Activated T-helper 1 cell treated with anti-CD3 and anti-CD28 coated beads, Interleukin-12 subunit alpha, Interleukin-12 subunit beta, Interleukin-2, Interleukin-4 antibody, amounts not matched to agents 30 ng/mL and 10 ng/mL and 1 ng/mL, durations not matched to agents 14 hours and 24 hours and 36 hours (primary cell): Measurements from ENCODE around the gene TPBGL. TPM values are rescaled to one million over a fixed set of nuclear protein-coding genes. Genes with fewer than 3 reads are reported as not detected.

Source experiments
- DNase-seq: peaks from one replicate; pipeline ENCODE4 v3.0.0; 2021; ENCODE audit warnings: low spot score
- H3K27ac Mint-ChIP-seq: one replicate; pipeline ENCODE4 v1.8.0; 2021; ENCODE audit warnings: mild to moderate bottlenecking, mixed read lengths
- H3K27me3 Mint-ChIP-seq: one replicate; pipeline ENCODE4 v1.8.0; 2022; ENCODE audit warnings: mild to moderate bottlenecking, moderate library complexity, mixed read lengths; ENCODE audit not compliant: insufficient read depth
- H3K36me3 Mint-ChIP-seq: one replicate; pipeline ENCODE4 v1.8.0; 2021; ENCODE audit warnings: low read depth, mixed read lengths
- H3K4me1 Mint-ChIP-seq: one replicate; pipeline ENCODE4 v1.8.0; 2021; ENCODE audit warnings: low read depth, mixed read lengths
- H3K4me3 Mint-ChIP-seq: one replicate; pipeline ENCODE4 v1.8.0; 2021; ENCODE audit warnings: mild to moderate bottlenecking, moderate library complexity, mixed read lengths
- H3K9me3 Mint-ChIP-seq: one replicate; pipeline ENCODE4 v1.8.0; 2021; ENCODE audit warnings: mixed read lengths
- intact Hi-C: fragments of 100-400 bp; cut with micrococcal nuclease; formaldehyde crosslinking; loops from one replicate; pipeline ENCODE4 v1.15.1; 2024
- total RNA-seq: library from RNA; stranded (reverse); gene quantifications from 2 replicates; pipeline ENCODE4 v1.2.3, GENCODE V29; 2022

Gene TPBGL
- total RNA-seq, 1 donor from 2014 or later = 0.34 TPM

GRCh38 chr11:75242722-75243600, 2.4 kb downstream of the TPBGL start:
- peaks cover 47% of the 10 kb centered on the region for H3K27me3 Mint-ChIP-seq
- peaks cover 6% of the 10 kb centered on the region for H3K4me1 Mint-ChIP-seq
- peak overlapping the region; percentile 76 for H3K4me3 Mint-ChIP-seq
- H3K36me3 Mint-ChIP-seq = no peaks in the 10 kb centered on the region
- peak overlapping the region; percentile 61 for H3K27ac Mint-ChIP-seq
- no peak for DNase-seq
- no peaks in the 10 kb centered on the region for H3K9me3 Mint-ChIP-seq
- intact Hi-C loops = loop anchor here (5.0 to 10.0 kb wide), 4 partner anchors 296 to 1199 kb away; partner anchors contain the start of genes PGM2L1, POLD3, SPCS2 and XRRA1

DNA sequence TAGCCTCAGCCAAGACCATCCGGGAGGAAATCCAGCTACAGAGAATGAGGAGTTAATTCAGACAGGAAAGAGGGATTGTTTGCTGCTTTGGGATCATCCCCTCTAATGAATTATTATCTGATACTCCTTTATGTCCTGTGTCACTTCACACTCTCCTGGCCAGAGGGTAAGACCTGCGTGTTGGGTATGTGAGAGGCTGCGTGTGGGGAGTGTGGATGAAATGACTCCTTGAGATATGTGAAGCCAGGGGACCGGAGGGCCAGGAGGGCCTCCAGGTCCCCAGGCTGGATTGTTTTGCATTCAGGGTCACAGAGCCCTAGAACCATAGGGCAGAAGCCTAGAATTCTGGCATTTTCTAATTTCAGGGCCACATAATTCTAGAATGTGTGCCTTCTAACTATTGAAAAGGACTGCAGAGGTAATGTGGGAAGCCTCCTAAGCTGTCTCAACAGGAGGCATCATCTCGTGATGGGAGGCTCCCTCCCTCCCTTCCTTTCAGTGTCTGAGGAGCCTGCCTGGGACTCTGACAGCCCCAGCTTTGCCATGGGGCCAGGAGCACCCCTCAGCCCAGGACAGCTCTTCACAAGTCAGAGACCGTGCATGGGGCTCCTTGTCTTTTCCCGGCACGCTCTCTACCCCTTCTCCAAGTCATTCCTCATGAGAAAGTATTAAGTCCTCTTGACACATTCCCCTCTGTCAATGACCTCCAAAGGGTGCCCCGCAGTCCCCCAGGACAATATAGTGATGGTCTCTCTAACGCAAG, 3.7 kb downstream of the TPBGL start:
- H3K9me3 Mint-ChIP-seq = no peaks in the 10 kb centered on the region
- peaks cover 12% of the 10 kb centered on the region for H3K4me1 Mint-ChIP-seq
- H3K27me3 Mint-ChIP-seq = peaks cover 47% of the 10 kb centered on the region
- H3K27ac Mint-ChIP-seq = no peak overlapping the region
- DNase-seq = no peak
- no peak overlapping the region for H3K4me3 Mint-ChIP-seq
- no peaks in the 10 kb centered on the region for H3K36me3 Mint-ChIP-seq
- intact Hi-C loops = loop anchor here (5.0 to 10.0 kb wide), 4 partner anchors 297 to 1198 kb away; partner anchors contain the start of genes PGM2L1, POLD3, SPCS2 and XRRA1

- Mint-ChIP-seq H3K36me3 (no peaks in the 10 kb centered on the region), H3K4me3 (no peak overlapping the region), H3K9me3 (no peaks in the 10 kb centered on the region), H3K4me1 (peaks cover 12% of the 10 kb centered on the region), H3K27ac (no peak overlapping the region), H3K27me3 (peaks cover 40% of the 10 kb centered on the region)
- intact Hi-C loops = loop anchor here (10.0 kb wide), 1 partner anchor 651 kb away; the partner anchor contains the start of gene POLD3
- no peak for DNase-seq
Observed at GRCh38 chr11:75245356-75246005, 4.9 kb downstream of the TPBGL start.

GRCh38 chr11:75246006-75246670, 5.6 kb downstream of the TPBGL start:
- DNase-seq = no peak
- Mint-ChIP-seq H3K4me3 (no peak overlapping the region), H3K36me3 (no peaks in the 10 kb centered on the region), H3K9me3 (no peaks in the 10 kb centered on the region), H3K4me1 (peaks cover 12% of the 10 kb centered on the region), H3K27me3 (peaks cover 40% of the 10 kb centered on the region), H3K27ac (no peak overlapping the region)
- intact Hi-C loops = loop anchor here (10.0 kb wide), 1 partner anchor 651 kb away; the partner anchor contains the start of gene POLD3

DNA sequence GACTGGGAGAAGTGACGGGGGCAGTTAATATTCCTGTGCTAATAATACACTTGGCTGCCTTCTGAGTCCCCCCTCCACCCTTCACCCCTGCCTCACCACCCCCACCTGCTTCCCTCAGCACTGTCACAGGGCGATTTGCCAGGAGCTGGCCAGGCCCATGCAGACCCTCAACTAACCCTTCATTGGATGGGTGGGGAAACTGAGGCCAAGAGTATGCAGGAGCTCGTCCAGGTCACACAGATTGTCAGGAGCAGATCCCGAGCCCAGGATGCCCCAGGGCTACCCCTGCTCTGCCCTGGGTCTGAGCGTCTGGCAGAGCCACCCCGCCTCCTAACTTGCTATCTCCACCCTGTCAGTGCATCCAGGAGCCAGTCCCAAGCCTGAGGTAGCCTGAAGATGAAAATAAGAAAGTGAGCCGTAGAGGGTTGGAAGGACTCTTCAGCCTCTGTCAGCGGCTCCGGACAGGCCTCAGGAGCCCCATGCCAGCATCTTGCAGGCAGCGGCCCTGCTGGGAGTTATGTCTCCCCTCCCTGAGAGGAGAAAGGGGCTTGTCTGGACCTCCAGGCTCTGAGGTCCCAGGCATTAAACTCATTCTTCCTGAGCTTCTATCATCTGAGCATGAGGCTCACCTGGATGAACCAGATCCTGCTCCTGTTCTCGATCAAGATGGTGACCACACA, 6.2 kb downstream of the TPBGL start:
- no peak overlapping the region for H3K4me3 Mint-ChIP-seq
- H3K36me3 Mint-ChIP-seq = no peaks in the 10 kb centered on the region
- H3K27me3 Mint-ChIP-seq = peaks cover 43% of the 10 kb centered on the region
- H3K4me1 Mint-ChIP-seq = peaks cover 12% of the 10 kb centered on the region
- intact Hi-C loops = loop anchor here (10.0 kb wide), 1 partner anchor 652 kb away; the partner anchor contains the start of gene POLD3
- DNase-seq = no peak
- H3K27ac Mint-ChIP-seq = no peak overlapping the region
- no peaks in the 10 kb centered on the region for H3K9me3 Mint-ChIP-seq

DNA sequence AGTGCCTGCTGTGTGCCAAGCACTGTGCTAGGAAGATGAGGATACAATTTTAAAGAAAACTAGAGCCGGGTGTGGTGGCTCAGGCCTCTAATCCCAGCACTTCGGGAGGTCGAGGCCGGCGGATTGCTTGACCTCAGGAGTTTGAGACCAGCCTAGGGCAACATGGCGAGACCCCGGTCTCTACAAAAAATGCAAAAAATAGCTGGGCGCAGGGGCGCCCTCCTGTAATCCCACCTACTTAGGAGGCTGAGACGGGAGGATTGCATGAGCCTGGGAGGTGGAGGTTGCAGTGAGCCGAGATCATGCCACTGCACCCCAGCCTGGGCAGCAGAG, 8.3 kb downstream of the TPBGL start:
- peaks cover 6% of the 10 kb centered on the region for H3K4me1 Mint-ChIP-seq
- no peaks in the 10 kb centered on the region for H3K36me3 Mint-ChIP-seq
- peaks cover 24% of the 10 kb centered on the region for H3K27me3 Mint-ChIP-seq
- H3K9me3 Mint-ChIP-seq = no peaks in the 10 kb centered on the region
- DNase-seq = no peak
- intact Hi-C loops = loop anchor here (1.0 to 10.0 kb wide), 7 partner anchors 34 to 654 kb away; partner anchors contain the start of gene POLD3
- no peak overlapping the region for H3K27ac Mint-ChIP-seq
- H3K4me3 Mint-ChIP-seq = no peak overlapping the region

- Mint-ChIP-seq H3K9me3 (no peaks in the 10 kb centered on the region), H3K27ac (no peak overlapping the region), H3K36me3 (no peaks in the 10 kb centered on the region), H3K27me3 (peaks cover 19% of the 10 kb centered on the region), H3K4me1 (peaks cover 6% of the 10 kb centered on the region), H3K4me3 (no peak overlapping the region)
- intact Hi-C loops = loop anchor here (2.0 to 10.0 kb wide), 3 partner anchors 35 to 655 kb away; partner anchors contain the start of gene POLD3
- DNase-seq = no peak
Observed at GRCh38 chr11:75249704-75250103, 9.1 kb downstream of the TPBGL start.

GRCh38 chr11:75254326-75254725, 13.8 kb downstream of the TPBGL start:
- Mint-ChIP-seq H3K27ac (no peak overlapping the region), H3K4me1 (no peaks in the 10 kb centered on the region), H3K4me3 (no peak overlapping the region), H3K27me3 (peaks cover 25% of the 10 kb centered on the region), H3K36me3 (no peaks in the 10 kb centered on the region), H3K9me3 (no peaks in the 10 kb centered on the region)
- no peak for DNase-seq
- intact Hi-C loops = no loop called here

DNA sequence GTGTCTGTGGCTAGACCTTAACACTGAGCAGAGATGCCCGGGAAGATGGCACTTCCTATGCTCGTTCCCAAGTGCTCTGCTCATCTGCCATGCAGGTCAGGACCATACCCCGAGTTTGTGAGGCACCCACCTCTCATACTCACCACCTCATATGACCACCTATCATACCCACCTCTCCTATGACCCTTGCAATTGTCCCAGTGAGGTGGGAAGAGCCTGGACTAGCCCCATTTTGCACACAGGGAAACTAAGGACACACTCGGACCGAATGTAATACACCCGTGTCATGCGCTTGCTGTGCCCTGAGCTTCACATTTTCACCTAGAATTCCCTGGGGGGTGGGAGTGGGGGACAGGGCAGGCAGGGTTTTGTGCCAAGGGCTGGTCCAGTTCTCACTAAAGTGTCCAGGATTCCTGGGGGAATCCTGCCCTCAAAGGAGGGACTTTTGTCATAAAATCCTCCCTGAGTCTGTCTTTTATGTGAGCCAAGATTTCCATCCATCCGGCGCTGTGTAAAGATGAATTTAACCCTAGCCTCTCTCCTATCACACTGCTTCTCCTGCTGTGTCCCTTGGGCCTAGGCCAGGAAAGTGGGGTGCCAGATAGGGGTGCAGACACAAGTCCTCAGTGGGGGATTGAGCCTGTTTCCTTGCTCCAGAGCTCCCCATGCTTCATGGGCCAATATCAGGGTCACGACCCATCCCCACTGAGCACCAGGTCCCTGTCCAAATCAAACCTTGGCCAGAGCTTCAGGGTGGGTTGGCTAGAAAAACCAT, 20.0 kb downstream of the TPBGL start:
- Mint-ChIP-seq H3K36me3 (no peaks in the 10 kb centered on the region), H3K27ac (no peak overlapping the region), H3K9me3 (no peaks in the 10 kb centered on the region), H3K27me3 (peaks cover 12% of the 10 kb centered on the region), H3K4me3 (no peak overlapping the region), H3K4me1 (peaks cover 23% of the 10 kb centered on the region)
- intact Hi-C loops = no loop called here
- DNase-seq = no peak

DNA sequence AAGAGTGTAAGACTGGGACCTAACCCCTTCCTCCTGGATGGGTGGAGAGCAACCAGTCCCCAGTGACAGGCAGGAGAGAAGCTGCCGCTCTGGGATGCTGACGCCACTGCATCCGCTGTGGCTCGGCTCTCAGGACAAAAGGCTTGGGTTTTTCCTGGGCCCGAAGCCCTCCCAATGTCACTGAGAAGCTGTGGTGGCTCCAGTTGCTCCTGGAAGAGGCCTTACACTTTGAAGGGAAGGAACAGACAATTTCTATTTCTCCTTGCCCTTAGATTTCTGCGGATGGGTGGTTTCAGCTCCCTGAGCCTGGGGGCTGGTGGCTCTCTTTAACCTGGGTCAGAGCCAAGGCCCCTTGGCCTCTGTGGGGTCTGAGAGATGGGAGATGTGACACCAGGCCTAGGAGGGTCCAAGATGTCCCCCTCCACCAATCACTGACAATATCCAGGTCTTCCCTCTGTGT, 21.4 kb downstream of the TPBGL start:
- H3K36me3 Mint-ChIP-seq = no peaks in the 10 kb centered on the region
- H3K4me1 Mint-ChIP-seq = peaks cover 23% of the 10 kb centered on the region
- intact Hi-C loops = no loop called here
- no peaks in the 10 kb centered on the region for H3K9me3 Mint-ChIP-seq
- no peak for DNase-seq
- H3K27me3 Mint-ChIP-seq = peaks cover 7% of the 10 kb centered on the region
- no peak overlapping the region for H3K27ac Mint-ChIP-seq
- no peak overlapping the region for H3K4me3 Mint-ChIP-seq

- peaks cover 2% of the 10 kb centered on the region for H3K36me3 Mint-ChIP-seq
- no peak overlapping the region for H3K27ac Mint-ChIP-seq
- peaks cover 5% of the 10 kb centered on the region for H3K27me3 Mint-ChIP-seq
- no peak overlapping the region for H3K4me3 Mint-ChIP-seq
- intact Hi-C loops = no loop called here
- peaks cover 23% of the 10 kb centered on the region for H3K4me1 Mint-ChIP-seq
- no peak for DNase-seq
- H3K9me3 Mint-ChIP-seq = no peaks in the 10 kb centered on the region
Observed at GRCh38 chr11:75262436-75262835, 21.9 kb downstream of the TPBGL start.
